ENCODE data around the gene ABCC1.

The ABCC1 gene

GRCh38 chr16:16090238-16090637 is 140.8 kb downstream of the ABCC1 start:
- no peak for TF ChIP-seq CTCF (IDR thresholded peaks at IDR 0.05; ENCODE audit: extremely low read depth, missing control alignments)

GRCh38 chr16:16092925-16093627 is 143.7 kb downstream of the ABCC1 start:
- DNase-seq (ENCODE audit: low spot score) = no peak
- TF ChIP-seq CTCF (IDR thresholded peaks at IDR 0.05; ENCODE audit: extremely low read depth, missing control alignments) = no peak

More at GRCh38 chr16:16090238-16090637, 140.8 kb downstream of the ABCC1 start:
- no peak for DNase-seq (ENCODE audit: low spot score)

- no peak for TF ChIP-seq CTCF (IDR thresholded peaks at IDR 0.05; ENCODE audit: extremely low read depth, missing control alignments)
- no peak for DNase-seq (ENCODE audit: low spot score)
These were observed 144.4 kb downstream of the ABCC1 start for GRCh38 chr16:16093628-16094332.

- no peak for DNase-seq (ENCODE audit: low spot score)
- no peak for TF ChIP-seq CTCF (IDR thresholded peaks at IDR 0.05; ENCODE audit: extremely low read depth, missing control alignments)
These were observed 146.2 kb downstream of the ABCC1 start for GRCh38 chr16:16095646-16096045.

- no peak for DNase-seq (ENCODE audit: low spot score)
These were observed 146.9 kb downstream of the ABCC1 start for GRCh38 chr16:16096121-16096857.

GRCh38 chr16:16096858-16097213 is 147.4 kb downstream of the ABCC1 start:
- no peak for TF ChIP-seq CTCF (IDR thresholded peaks at IDR 0.05; ENCODE audit: extremely low read depth, missing control alignments)
- no peak for DNase-seq (ENCODE audit: low spot score)

More at GRCh38 chr16:16096121-16096857, 146.9 kb downstream of the ABCC1 start:
- TF ChIP-seq CTCF (IDR thresholded peaks at IDR 0.05; ENCODE audit: extremely low read depth, missing control alignments) = no peak

- no peak for TF ChIP-seq CTCF (IDR thresholded peaks at IDR 0.05; ENCODE audit: extremely low read depth, missing control alignments)
- DNase-seq (ENCODE audit: low spot score) = no peak
These were observed 149.9 kb downstream of the ABCC1 start for GRCh38 chr16:16099320-16099719.
